T1000 (cell line): ENCODE measurements around the gene SPATA31D4.
"Not testable (repeated sequence)": the region's sequence is repeated elsewhere in the genome, so short reads cannot be mapped to it uniquely, and the experiment has no call there.

Experiments
- DNase-seq: peaks from one replicate; lab custom pipeline; 2025; ENCODE audit warnings: mixed read lengths; lab: John Stamatoyannopoulos, UW

SPATA31D4 gene

DNA sequence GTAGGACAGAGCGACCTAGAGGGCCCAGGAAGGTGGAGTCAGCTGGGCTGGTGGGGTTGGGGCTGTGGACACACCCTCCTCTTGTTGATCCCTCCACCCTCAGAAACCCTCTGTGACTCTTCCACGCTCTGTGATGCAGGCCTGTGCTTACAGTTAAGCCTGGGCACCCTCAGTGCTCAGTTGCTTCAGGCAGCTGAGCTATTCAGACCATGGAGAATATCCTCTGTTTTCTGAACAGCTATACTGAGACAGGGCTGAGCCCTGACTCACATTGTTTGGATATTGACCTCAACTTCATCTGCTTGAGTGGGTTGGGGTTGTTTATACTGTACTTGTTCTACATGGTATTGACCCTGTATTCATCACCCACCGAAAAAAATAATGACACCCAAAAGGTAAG lies at the start of gene SPATA31D4:
SPATA31D4 (plus strand) TSS at position 124 of the 400 bp plus-strand sequence; CDS start at position 210, 86 bp downstream.
- not testable (repeated sequence) for DNase-seq

DNA sequence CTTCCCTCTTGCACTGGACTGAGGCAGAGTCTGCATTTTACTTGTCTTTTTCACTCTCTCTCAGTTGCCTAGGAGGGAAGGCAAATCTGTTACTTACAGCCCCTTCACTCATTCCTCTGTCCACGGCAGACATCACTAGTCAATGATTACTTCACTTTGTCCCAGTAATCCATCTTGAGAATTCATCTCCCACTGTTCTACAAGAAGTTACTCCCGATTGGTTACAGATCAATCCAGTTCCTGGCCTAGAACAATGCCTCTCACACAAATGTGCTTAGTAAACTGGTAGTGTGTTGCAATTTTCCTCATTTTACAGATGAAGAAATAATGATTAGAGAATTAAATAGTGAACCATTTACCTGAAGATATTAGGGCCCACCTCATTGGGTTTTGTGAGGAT lies 49.7 kb upstream of the SPATA31D4 start:
- DNase-seq: no peak

DNA sequence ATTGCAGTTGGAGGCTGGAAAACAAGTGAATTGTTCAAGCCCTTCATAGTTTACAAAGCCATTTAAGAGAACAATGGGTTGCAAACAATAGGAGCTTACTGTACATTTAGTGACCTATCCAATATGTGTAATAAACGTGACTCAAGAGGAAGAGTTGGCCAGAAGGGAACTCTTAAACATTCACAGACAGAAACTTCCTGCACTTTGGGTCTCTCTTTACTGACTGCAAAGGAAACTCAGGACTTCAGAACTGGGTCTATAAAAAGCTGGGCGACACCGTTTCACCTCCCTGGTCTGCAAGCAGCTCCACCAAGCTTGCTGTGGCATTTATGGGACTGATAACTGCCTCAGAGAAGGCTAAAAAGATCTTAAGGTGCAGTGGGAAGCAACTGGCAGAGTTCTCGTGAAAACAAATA lies 48.7 kb upstream of the SPATA31D4 start:
- DNase-seq: no peak

DNA sequence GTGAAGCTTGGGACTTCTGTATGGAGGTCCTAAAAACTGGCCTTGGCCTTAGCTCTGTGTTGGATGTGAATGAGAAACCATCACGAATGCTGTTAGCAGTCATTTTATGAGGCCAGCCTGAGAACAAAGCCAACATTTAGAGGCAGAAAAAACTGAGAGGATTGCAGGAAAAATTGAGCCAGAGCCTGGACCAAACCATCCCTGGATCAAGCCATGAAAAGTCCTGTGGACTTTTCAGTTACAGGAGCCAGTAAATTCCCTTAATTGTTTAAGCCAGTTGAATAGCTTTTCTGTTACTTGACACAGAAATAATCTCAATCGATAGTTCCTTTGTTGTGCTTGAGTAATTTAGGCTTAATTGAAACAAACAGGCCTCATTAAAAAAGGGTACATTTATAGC lies 42.6 kb upstream of the SPATA31D4 start:
- DNase-seq: no peak

DNA sequence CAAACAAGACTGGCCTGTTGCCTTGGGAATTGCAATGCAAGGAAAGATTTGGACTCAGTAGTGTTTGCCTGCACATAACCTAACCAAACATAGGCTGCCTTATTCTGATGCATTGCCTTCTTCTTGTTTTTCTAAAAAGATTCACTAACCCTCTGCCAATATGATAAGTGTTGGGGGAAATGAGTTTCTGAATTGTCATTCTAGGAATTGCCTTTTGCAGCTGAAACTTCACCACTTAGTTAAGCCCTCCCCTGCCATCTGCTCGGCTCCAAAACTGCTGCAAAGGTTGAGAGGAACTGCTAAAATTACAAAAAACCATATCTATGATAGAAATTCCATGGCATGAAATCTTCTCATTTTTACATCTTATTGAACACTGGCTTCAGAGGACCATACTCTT lies 41.6 kb upstream of the SPATA31D4 start:
- DNase-seq: no peak

DNA sequence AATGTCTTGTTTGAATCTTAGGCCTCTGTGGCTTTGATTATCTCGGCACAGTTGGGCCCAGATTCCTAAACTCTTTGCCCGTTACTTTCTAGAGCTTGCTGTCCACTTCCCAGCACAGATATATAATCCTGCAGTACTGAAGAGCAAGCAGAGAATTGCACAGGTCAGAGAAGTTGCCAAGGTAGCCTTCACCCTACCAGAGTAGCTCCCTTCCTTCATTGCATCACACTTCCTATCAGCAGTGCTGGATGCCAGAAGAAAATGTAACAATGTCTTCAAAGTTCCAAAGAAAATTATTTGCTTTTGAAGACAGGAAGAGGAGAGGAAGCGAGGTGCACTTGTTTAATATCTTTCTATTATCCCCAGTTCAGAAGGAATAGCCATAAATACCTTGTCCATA lies 38.1 kb upstream of the SPATA31D4 start:
- no peak for DNase-seq

DNA sequence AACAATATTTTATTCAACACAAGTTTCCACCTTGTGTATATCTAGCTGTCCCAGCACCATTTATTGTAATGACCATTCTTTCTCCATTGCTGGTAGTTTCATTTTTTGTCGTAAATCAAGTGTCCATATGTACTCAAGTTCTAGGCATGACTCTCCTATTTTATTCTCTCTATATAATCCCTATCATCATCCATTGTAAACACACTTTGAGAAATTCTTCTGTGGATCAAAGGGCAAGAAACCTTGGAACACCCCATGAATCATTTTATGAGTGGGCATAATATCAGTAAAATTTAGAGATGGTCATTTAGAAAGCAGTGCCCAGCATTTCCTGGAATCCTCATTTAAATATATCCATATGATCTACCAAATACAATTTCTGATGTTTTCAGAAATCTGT lies 35.8 kb upstream of the SPATA31D4 start:
- DNase-seq: no peak

DNA sequence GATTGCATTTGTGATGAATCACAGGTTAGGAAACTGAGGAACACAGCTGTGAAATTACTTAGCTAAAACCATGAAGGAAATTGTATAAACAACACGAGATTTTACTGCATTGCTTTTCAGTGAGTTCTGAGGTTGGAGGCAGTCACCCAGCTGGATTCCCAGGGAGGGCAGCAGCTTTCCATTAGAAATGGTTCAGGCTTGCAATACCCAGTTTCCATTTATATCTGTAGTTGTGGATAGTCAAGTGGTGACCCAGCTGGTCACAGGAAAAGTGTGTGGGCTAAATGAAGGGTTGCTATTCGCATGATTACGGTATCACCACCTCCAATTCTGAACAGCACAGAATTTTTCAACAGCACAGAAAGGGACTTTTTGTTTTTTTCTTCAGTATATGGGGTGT lies 34.3 kb upstream of the SPATA31D4 start:
- DNase-seq: no peak

DNA sequence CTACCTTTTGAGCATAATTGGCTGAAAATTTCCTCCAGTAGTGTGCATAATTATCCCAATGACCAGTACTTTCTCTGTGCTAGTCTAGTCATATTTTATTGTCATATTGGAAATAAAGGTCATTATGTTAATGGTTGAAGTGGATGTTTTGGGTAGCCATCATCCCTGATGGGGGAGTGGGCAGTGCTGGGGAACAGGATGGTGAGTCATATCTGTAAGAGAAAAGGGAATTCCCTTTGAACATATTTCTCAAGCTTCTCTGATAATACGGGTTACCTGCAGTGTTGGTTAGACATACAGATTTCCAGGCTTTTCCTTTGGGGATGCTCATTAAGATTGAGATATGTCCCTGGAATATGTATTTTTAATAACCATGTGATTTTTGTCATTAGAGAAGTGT lies 33.3 kb upstream of the SPATA31D4 start:
- no peak for DNase-seq

DNA sequence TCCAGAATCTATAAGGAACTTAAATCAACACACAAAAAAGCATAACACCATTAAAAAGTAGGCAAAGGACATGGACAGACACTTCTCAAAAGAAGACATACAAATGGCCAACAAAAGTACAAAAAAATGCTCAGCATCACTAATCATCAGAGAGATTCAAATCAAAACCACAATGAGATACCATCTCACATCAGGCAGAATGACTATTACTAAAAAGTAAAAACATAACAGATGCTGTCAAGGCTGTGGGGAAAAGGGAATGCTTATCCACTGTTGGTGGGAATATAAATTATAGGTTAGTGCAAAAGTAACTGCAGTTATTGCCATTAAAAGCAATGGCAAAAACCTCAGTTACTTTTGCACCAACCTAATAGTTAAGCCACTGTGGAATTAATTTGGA lies 32.2 kb upstream of the SPATA31D4 start:
- no peak for DNase-seq

DNA sequence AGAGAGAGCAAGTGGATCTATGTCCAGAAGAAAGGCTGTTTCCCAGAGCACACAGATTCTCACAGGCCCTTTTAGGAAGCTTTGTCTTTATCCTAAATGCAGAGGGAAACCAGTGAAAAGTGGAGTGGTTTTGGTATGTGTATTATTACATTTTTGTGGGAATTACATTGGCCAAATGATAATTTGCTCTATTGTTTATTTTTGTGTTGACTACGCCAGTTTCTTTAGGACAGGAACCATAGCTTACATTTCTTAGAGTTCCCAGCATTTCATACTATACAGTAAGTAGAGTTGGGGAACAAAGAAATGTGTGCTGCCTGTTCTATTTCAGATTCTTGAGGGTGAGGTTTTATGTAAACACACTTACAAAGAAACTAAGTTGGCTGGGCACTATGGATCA lies 29.4 kb upstream of the SPATA31D4 start:
- DNase-seq: no peak

DNA sequence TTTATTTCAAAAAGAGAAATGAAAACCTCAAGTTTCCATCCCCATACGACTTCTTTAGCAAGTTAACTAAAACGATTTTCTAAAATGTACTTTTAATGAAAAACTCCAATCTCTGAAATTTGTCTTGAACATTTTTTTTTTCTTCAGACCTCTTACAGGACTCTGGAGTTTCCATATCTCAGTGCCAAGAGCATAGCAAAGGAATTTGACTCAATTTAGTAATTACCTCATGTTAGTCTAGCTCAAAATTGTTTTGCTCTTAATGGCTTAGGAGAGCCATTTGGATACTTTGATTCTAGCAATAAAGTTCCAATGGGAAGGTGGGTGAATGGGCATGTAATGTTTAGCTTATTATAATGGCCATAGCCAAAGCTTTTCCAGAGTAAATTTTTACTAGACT lies 26.0 kb upstream of the SPATA31D4 start:
- no peak for DNase-seq

DNA sequence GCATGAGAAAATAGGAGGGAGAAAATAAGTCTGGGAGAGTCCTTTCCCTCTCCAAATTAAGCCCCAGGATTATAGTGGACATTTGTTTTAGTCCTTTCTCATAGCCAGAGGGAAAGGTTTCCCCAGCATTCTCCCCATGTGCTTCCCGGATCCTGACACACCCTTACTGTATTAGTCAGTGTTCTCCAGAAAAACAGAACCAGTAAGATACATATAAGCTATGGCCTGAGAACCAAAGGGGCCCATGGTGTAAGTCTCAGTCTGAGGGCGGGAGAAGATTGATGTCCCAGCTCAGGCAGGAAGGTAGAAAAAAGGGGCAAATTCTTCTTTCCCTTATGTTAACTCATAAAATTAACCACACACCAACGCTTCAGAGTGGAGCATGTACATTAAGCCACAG lies 25.6 kb upstream of the SPATA31D4 start:
- no peak for DNase-seq

DNA sequence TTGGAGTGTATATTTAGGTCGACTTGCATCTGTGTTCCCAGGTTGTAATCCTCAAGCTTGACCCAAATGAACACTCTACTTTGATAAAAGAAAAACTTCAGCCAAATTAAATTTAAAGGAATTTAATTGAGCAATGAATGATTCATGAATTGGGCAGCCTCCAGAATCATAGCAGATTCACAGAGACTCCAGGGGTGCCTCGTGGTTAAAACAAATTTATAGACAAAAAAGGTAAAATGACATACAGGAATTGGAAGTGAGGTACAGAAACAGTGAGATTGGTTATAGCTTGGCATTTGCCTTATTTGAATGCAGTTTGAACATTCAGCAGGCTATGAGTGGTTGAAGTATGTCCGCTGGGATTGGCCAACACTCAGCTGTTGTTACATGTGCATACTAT lies 21.6 kb upstream of the SPATA31D4 start:
- DNase-seq: peak; percentile 5

DNA sequence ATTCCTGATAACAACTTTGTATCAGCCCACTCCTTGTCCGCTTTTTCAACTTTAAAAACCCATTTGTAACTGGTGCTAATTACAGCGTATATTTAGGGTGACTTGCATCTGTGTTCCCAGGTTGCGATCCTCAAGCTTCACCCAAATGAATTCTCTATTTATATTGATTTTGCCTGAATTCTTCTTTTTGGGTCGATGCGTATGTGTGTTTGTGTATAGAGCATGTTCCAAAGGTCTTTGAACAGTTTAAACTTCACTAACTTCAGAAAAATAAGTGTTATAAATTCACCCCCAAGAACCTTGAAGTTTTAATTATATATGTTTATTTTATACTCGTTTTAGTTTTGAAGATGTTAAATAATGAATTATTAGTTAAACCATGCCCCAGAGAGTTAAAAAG lies 16.1 kb upstream of the SPATA31D4 start:
- no peak for DNase-seq

DNA sequence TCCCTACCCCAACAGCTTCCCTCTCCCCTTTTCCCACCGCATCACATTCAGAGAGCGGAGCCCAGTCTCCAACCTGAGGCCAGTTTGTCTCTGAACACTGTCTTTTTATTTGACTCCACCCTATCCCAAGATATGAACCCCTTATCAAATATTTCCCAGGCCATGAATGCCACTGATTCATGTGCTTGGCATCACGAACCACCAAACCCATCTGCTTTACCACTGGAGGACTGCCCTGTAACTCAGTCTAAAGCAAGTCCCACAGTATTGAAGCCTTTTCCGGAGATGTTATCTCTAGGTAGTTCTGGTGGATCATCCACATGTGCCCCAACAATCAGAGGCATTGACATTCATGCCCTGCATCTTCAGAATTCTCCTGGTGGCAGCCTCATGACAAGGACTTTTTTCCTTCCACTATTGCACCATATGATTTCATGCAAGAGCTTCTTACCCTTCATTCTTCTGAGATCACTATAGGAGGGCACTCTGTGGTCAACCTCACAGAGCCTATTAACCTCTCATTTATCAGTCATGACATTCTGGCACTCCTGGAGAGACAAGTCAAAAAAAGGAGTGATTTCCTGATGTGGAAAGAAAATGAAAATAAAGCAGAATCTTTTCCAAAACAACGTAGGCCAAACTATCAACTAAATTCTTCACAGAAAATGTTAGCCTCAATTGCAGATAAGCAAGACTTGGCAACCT lies 12.3 kb upstream of the SPATA31D4 start:
- DNase-seq: no peak

DNA sequence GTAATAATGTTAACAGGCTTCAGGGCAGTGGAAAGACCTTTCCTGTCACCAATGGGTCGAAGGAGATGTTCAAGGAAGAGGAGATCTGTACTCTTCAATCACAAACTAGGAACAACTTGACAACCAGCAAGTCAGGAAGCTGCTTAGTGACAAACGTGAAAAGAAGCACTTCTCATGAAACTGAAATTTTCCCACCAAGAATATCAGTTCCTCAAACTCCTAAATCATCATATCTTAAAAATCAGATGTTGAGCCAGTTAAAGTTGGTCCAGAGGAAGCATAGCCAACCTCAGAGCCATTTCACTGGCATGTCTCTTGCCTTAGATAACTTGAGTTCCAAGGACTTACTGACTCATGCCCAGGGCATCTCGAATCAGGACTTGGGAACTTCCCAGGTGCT lies 9.7 kb upstream of the SPATA31D4 start:
- DNase-seq: not testable (repeated sequence)

DNA sequence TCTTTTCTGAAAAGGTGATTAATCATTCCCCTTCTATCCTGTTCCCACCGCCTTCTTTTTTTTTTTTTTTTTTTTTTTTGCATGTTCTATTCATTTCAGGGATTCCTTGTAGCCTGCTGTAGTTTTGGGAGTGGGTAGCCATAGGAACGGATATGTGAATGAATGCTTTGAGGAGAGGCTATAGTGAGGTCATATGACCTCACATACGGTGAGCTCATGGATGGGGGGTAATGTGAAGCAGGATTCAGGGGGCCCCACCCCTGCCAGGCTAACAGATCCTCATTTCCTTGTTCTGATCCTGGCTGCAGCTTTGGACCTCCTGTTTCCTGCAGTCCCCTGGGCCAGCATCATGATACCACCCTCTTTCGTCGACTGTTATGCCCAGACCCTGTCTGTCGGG lies 1.9 kb downstream of the SPATA31D4 start:
- DNase-seq: not testable (repeated sequence)

DNA sequence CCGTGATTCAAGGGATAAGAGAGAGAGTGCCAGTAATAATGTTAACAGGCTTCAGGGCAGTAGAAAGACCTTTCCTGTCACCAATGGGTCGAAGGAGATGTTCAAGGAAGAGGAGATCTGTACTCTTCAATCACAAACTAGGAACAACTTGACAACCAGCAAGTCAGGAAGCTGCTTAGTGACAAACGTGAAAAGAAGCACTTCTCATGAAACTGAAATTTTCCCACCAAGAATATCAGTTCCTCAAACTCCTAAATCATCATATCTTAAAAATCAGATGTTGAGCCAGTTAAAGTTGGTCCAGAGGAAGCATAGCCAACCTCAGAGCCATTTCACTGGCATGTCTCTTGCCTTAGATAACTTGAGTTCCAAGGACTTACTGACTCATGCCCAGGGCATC lies 5.3 kb downstream of the SPATA31D4 start:
- not testable (repeated sequence) for DNase-seq

DNA sequence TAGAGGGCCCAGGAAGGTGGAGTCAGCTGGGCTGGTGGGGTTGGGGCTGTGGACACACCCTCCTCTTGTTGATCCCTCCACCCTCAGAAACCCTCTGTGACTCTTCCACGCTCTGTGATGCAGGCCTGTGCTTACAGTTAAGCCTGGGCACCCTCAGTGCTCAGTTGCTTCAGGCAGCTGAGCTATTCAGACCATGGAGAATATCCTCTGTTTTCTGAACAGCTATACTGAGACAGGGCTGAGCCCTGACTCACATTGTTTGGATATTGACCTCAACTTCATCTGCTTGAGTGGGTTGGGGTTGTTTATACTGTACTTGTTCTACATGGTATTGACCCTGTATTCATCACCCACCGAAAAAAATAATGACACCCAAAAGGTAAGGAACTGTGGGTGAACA lies 15.2 kb downstream of the SPATA31D4 start, which contains the start of gene SPATA31D3:
SPATA31D3 (plus strand) TSS at position 108 of the 400 bp plus-strand sequence; CDS start at position 194, 86 bp downstream.
- not testable (repeated sequence) for DNase-seq

DNA sequence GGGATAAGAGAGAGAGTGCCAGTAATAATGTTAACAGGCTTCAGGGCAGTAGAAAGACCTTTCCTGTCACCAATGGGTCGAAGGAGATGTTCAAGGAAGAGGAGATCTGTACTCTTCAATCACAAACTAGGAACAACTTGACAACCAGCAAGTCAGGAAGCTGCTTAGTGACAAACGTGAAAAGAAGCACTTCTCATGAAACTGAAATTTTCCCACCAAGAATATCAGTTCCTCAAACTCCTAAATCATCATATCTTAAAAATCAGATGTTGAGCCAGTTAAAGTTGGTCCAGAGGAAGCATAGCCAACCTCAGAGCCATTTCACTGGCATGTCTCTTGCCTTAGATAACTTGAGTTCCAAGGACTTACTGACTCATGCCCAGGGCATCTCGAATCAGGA lies 20.4 kb downstream of the SPATA31D4 start:
- not testable (repeated sequence) for DNase-seq

DNA sequence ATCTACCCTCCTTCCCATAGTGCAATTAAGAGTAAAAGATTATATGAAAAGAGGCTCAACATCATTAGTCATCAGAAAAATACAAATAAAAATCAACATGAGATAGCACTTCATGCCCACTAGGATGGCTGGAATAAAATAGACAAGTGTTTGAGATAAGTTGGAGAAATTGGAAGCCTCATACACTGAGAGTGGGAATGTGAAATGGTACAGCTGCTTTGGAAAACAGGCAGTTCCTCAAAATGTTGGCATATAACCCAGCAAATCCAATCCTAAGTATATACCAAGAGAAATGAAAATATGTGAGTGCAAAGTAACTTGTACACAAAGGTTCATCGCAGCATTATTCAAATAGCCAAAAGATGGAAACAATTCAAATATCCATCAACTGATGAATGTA lies 24.9 kb downstream of the SPATA31D4 start:
- no peak for DNase-seq

DNA sequence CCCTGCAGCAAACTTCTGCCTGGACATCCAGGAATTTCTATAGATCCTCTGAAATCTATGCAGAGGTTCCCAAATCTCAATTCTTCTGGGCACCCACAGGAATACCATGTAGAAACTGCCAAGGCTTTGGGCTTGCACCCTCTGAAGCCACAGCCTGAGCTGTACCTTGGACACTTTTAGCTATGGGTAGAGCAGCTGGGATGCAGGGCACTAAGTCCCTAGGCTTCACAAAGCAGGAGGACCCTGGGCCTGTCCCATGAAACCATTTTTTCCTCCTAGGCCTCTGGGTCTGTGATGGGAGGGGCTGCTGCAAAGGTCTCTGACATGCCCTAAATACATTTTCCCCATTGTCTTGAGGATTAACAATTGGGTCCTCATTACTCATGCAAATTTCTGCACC lies 27.4 kb downstream of the SPATA31D4 start:
- DNase-seq: no peak
